Measurements from ENCODE around the gene TPR.

The TPR gene

DNA sequence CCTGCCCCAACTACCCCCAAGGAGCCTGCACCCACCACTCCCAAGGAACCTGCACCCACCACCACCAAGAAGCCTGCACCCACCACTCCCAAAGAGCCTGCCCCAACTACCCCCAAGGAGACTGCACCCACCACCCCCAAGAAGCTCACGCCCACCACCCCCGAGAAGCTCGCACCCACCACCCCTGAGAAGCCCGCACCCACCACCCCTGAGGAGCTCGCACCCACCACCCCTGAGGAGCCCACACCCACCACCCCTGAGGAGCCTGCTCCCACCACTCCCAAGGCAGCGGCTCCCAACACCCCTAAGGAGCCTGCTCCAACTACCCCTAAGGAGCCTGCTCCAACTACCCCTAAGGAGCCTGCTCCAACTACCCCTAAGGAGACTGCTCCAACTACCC lies 67.6 kb downstream of the TPR start:
- no peak for TF ChIP-seq CTCF (IDR thresholded peaks at IDR 0.05; ENCODE audit: extremely low read depth, missing control alignments)
- no peak for DNase-seq (ENCODE audit: low spot score)

DNA sequence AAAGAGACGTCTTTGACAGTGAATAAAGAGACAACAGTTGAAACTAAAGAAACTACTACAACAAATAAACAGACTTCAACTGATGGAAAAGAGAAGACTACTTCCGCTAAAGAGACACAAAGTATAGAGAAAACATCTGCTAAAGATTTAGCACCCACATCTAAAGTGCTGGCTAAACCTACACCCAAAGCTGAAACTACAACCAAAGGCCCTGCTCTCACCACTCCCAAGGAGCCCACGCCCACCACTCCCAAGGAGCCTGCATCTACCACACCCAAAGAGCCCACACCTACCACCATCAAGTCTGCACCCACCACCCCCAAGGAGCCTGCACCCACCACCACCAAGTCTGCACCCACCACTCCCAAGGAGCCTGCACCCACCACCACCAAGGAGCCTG lies 68.5 kb downstream of the TPR start:
- DNase-seq (ENCODE audit: low spot score): no peak
- no peak for TF ChIP-seq CTCF (IDR thresholded peaks at IDR 0.05; ENCODE audit: extremely low read depth, missing control alignments)

- no peak for TF ChIP-seq CTCF (IDR thresholded peaks at IDR 0.05; ENCODE audit: extremely low read depth, missing control alignments)
Observed at GRCh38 chr1:186304982-186305949, 69.8 kb downstream of the TPR start.

GRCh38 chr1:186303911-186304310 lies 71.1 kb downstream of the TPR start:
- no peak for DNase-seq (ENCODE audit: low spot score)
- no peak for TF ChIP-seq CTCF (IDR thresholded peaks at IDR 0.05; ENCODE audit: extremely low read depth, missing control alignments)

More at GRCh38 chr1:186304982-186305949, 69.8 kb downstream of the TPR start:
- DNase-seq (ENCODE audit: low spot score): peak; percentile 67

GRCh38 chr1:186302381-186302920 lies 72.6 kb downstream of the TPR start:
- TF ChIP-seq CTCF (IDR thresholded peaks at IDR 0.05; ENCODE audit: extremely low read depth, missing control alignments): no peak
- no peak for DNase-seq (ENCODE audit: low spot score)

- no peak for TF ChIP-seq CTCF (IDR thresholded peaks at IDR 0.05; ENCODE audit: extremely low read depth, missing control alignments)
- no peak for DNase-seq (ENCODE audit: low spot score)
Observed at GRCh38 chr1:186301448-186301847, 73.6 kb downstream of the TPR start.

- TF ChIP-seq CTCF (IDR thresholded peaks at IDR 0.05; ENCODE audit: extremely low read depth, missing control alignments): no peak
- DNase-seq (ENCODE audit: low spot score): no peak
Observed at GRCh38 chr1:186300056-186300455, 75.0 kb downstream of the TPR start.

All from GM20000 (cell line).